ENCODE measurements around the gene NTM. TPM values are rescaled to one million over a fixed set of nuclear protein-coding genes. Genes with fewer than 3 reads are reported as not detected.

NTM gene
- total and polyA plus RNA-seq, 2 of the 8 experiments (the other 6 are each of a cell fraction or from before 2014, with no cell fraction given) = 13.4 to 20.0 TPM

DNA sequence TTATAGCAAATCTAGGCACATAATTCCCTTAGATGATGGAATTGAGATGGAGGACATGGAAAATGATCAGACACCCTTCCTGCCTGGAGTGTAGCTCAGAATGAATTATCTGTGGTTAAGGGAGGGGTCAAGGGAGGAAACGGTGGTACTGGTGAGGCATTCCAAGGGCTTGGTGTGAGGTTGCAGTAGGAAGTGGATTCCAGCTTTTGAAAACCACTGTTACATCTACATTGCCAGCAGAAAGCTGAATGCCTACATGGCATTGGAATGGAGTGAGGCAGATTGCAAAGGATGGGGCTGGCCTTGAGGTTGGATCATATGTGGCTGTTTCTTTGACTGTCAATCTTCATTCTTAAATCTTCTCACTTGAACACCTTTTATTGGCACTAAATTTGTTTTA lies 684.4 kb downstream of the NTM start:
- Histone ChIP-seq H3K56ac (replicated peaks; ENCODE audit: insufficient read length, low read depth, low read length) (no peak overlapping the region), H3K18ac (ENCODE audit: extremely low read depth, low read length) (no peak overlapping the region), H2BK12ac (ENCODE audit: low read depth, low read length) (no peak overlapping the region), H3K9ac (replicated peaks in 1 of 4; ENCODE audit: extremely low read depth in 1 of 4, low read depth in 3 of 4, low read length in 3 of 4) (no peak overlapping the region), H3K4me1 (replicated peaks in 1 of 4; ENCODE audit: control insufficient read depth in 3 of 4, insufficient read depth in 4 of 4, low read length in 3 of 4) (peaks cover 5 to 11% (median 8%) of the 10 kb centered on the region in 4 experiments), H3K27me3 (replicated peaks in 1 of 4; ENCODE audit: control insufficient read depth in 3 of 4, extremely low read depth in 1 of 4, insufficient read depth in 3 of 4, low read length in 3 of 4) (no peaks in the 10 kb centered on the region), H3K27ac (ENCODE audit: low read depth, low read length) (no peak overlapping the region), H2BK20ac (ENCODE audit: low read length) (no peak overlapping the region), H4K20me1 (replicated peaks in 1 of 2; ENCODE audit: control insufficient read depth in 1 of 2, insufficient read depth in 2 of 2, low read length in 2 of 2) (no peaks in the 10 kb centered on the region), H4K91ac (replicated peaks; ENCODE audit: insufficient read length, low read length) (no peak overlapping the region), H3K23me2 (ENCODE audit: low read depth, low read length) (no peaks in the 10 kb centered on the region; the same call in 1 of the 2 replicates), H2BK5ac (ENCODE audit: low read depth, low read length) (no peak overlapping the region), H3K23ac (ENCODE audit: insufficient read length) (no peak overlapping the region), H3K4me3 (ENCODE audit: extremely low read depth in 1 of 4, insufficient read depth in 2 of 4, low read depth in 3 of 4, low read length in 4 of 4) (no peak overlapping the region), H2BK120ac (replicated peaks; ENCODE audit: low read depth, low read length) (no peak overlapping the region), H3K36me3 (ENCODE audit: control insufficient read depth in 2 of 4, insufficient read depth in 4 of 4, low read length in 3 of 4) (no peaks in the 10 kb centered on the region), H2BK15ac (ENCODE audit: low read length) (no peak overlapping the region), H2AFZ (ENCODE audit: low read length) (no peak overlapping the region), H2AK5ac (ENCODE audit: low read depth, low read length) (no peak overlapping the region; the same call in 1 of the 2 replicates), H3K79me1 (ENCODE audit: low read depth, low read length) (no peaks in the 10 kb centered on the region), H3K9me3 (ENCODE audit: insufficient read depth in 2 of 2, low read depth in 1 of 2, low read length in 1 of 2) (no peaks in the 10 kb centered on the region), H4K5ac (ENCODE audit: insufficient read length, low read depth, low read length) (no peak overlapping the region), H3K79me2 (ENCODE audit: control insufficient read depth in 1 of 2, insufficient read depth in 2 of 2, low read length in 2 of 2) (no peaks in the 10 kb centered on the region), H3K4me2 (ENCODE audit: insufficient read depth in 1 of 2, low read depth in 2 of 2, low read length in 2 of 2) (no peak overlapping the region), H3K4ac (replicated peaks; ENCODE audit: insufficient read length, low read depth, low read length) (no peak overlapping the region), H4K8ac (ENCODE audit: extremely low read depth, insufficient read depth, low read length) (no peak overlapping the region), H3K14ac (ENCODE audit: insufficient read length) (no peak overlapping the region)
- POLR2A ChIA-PET (ENCODE audit: partially characterized antibody) = no interaction called here
- 91% methylated on average over 1 of the region's 1 CpG; no CpG with 5 or more reads in 1 of the 2 experiments for WGBS, 2 experiments (ENCODE audit: extremely low coverage in 1 of 2, insufficient coverage in 1 of 2, insufficient read length in 1 of 2, insufficient replicate concordance in 2 of 2, low coverage in 1 of 2, low lambda C conversion rate in 2 of 2, missing lambda C conversion rate in 1 of 2)
- FAIRE-seq = no peak
- no peak for DNase-seq (ENCODE audit: low read depth in 1 of 2, low spot score in 2 of 2)
- TF ChIP-seq SUZ12 (IDR thresholded peaks at IDR 0.05; ENCODE audit: low read length) (no peak), TCF12 (IDR thresholded peaks at IDR 0.05; ENCODE audit: low read depth, low read length) (no peak), TAF1 (IDR thresholded peaks at IDR 0.05; ENCODE audit: low read depth, low read length) (no peak), CEBPB (IDR thresholded peaks at IDR 0.05; ENCODE audit: low read depth, low read length) (no peak), PHF8 (conservative IDR thresholded peaks at IDR 0.05; ENCODE audit: low read depth, low read length) (no peak), SP1 (IDR thresholded peaks at IDR 0.05; ENCODE audit: low read depth, low read length) (no peak), HDAC6 (IDR thresholded peaks at IDR 0.05; ENCODE audit: low read depth, low read length) (no peak), POLR2A (IDR thresholded peaks at IDR 0.05; ENCODE audit: control extremely low read depth in 1 of 2, low read depth in 2 of 2, low read length in 2 of 2) (no peak), BCL11A (IDR thresholded peaks at IDR 0.05; ENCODE audit: low read depth in 2 of 2, low read length in 2 of 2) (no peak)
- CTCF ChIA-PET (ENCODE audit: partially characterized antibody) = interaction anchor here (1.1 to 1.7 kb wide), 6 partner anchors 8 to 257 kb away, joined by 3 to 6 read pairs (median 4); no protein-coding TSS in a partner anchor
